ENCODE measurements around the gene MYH9.

Gene MYH9

DNA sequence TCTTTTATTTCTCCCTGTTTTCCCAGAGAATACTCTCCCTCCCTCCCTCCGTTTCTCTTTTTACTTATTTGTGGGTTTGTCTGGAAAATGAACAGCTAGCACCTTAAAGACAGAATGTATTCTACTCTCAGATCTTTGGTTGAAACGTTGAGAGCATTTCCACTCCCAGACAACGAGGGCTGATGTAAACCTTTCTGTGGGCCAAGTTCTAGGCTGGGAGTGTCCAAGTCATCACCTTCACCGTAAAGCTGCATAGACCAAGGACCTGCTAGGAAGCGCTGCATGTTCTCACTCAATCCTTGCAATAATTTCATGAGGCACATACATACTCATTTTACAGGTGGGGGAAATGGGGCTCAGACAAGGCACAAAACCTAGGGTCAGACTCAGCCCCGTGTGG, 32.4 kb downstream of the MYH9 start:
- no peak for TF ChIP-seq CTCF (IDR thresholded peaks at IDR 0.05; ENCODE audit: low read depth, low read length)
- no peak overlapping the region for H3K4me3 ChIP-seq (ENCODE audit: low read depth, low read length)
- in situ Hi-C loops (cut with HindIII; ENCODE audit: low sequenced_read_pairs): no loop called here
- no peak for DNase-seq (ENCODE audit: low read depth, low spot score)

- H3K4me3 ChIP-seq (ENCODE audit: low read depth, low read length): no peak overlapping the region
- no peak for TF ChIP-seq CTCF (IDR thresholded peaks at IDR 0.05; ENCODE audit: low read depth, low read length)
- DNase-seq (ENCODE audit: low read depth, low spot score): peak; percentile 93
- in situ Hi-C loops (cut with HindIII; ENCODE audit: low sequenced_read_pairs): no loop called here
Measured at GRCh38 chr22:36352803-36353507, 34.8 kb downstream of the MYH9 start.

- no peak overlapping the region for H3K4me3 ChIP-seq (ENCODE audit: low read depth, low read length)
- no peak for TF ChIP-seq CTCF (IDR thresholded peaks at IDR 0.05; ENCODE audit: low read depth, low read length)
- no peak for DNase-seq (ENCODE audit: low read depth, low spot score)
- in situ Hi-C loops (cut with HindIII; ENCODE audit: low sequenced_read_pairs): no loop called here
Measured at GRCh38 chr22:36351921-36352802, 35.6 kb downstream of the MYH9 start.

DNA sequence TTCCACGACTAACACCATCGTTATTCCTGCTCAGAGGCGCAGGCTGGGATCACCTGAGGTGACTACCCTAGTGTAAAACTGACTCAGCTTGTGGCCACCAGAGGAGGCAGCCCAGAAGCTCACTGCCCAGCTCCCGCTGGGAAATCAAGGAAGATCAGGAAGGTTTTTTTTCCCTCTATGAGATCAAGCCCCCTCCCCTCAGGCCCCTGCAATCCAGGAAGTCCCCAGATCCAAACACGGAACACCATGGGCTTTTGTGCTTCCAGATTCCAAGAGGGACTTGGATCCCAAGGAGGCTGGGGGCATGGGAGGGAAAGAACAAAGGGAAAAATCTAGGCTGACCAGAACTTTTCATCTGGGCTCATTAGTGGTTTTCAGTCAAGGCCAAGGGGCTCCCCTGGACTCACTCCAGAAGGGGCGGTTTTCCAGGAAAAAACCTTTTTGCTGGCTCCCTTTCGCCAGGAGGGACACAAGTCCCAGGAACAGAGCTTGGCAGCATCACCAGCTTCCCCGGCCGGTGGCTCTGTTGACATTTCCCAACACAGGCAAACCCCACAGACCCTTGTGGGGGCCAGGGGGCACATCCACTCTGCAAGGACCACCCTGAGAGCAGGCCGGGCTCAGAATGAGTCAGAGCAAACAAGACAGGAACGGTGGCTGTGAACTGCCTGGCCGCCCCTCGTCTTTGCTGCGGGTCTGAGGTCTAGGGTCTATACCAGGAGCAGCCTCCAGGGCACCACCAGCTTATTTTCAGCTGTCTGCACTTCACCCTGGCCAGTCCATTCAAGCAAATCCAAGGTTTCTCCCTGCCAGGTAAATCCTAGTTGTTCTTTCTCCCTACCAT, 36.8 kb downstream of the MYH9 start:
- H3K4me3 ChIP-seq (ENCODE audit: low read depth, low read length): no peak overlapping the region
- DNase-seq (ENCODE audit: low read depth, low spot score): peak; percentile 90
- peak; percentile 24 for TF ChIP-seq CTCF (IDR thresholded peaks at IDR 0.05; ENCODE audit: low read depth, low read length)
- in situ Hi-C loops (cut with HindIII; ENCODE audit: low sequenced_read_pairs): no loop called here

GRCh38 chr22:36349726-36350125, 38.0 kb downstream of the MYH9 start:
- in situ Hi-C loops (cut with HindIII; ENCODE audit: low sequenced_read_pairs): loop anchor here (10.0 kb wide), 1 partner anchor 95 kb away; no protein-coding TSS in a partner anchor
- H3K4me3 ChIP-seq (ENCODE audit: low read depth, low read length): no peak overlapping the region
- TF ChIP-seq CTCF (IDR thresholded peaks at IDR 0.05; ENCODE audit: low read depth, low read length): no peak
- peak; percentile 83 for DNase-seq (ENCODE audit: low read depth, low spot score)

GRCh38 chr22:36348760-36349159, 39.0 kb downstream of the MYH9 start:
- TF ChIP-seq CTCF (IDR thresholded peaks at IDR 0.05; ENCODE audit: low read depth, low read length): no peak
- in situ Hi-C loops (cut with HindIII; ENCODE audit: low sequenced_read_pairs): loop anchor here (10.0 kb wide), 1 partner anchor 96 kb away; no protein-coding TSS in a partner anchor
- DNase-seq (ENCODE audit: low read depth, low spot score): no peak
- H3K4me3 ChIP-seq (ENCODE audit: low read depth, low read length): no peak overlapping the region
